LNCaP clone FGC (cell line): ENCODE results near the gene TAF4.

Experiments
- DNase-seq: peaks from one replicate; pipeline ENCODE4 v3.0.0-alpha.2; 2011; ENCODE audit warnings: low read depth
- H3K4me3 ChIP-seq: 2 replicates; pipeline ENCODE4 v1.5.1; 2011; ENCODE audit warnings: mild to moderate bottlenecking, low read depth, low read length, control low read depth
- TF ChIP-seq, protein P1 (sequence below): IDR thresholded peaks from 2 replicates; pipeline ENCODE4 v1.5.1; 2012; ENCODE audit warnings: mild to moderate bottlenecking; ENCODE audit not compliant: control insufficient read depth, insufficient read depth; ENCODE audit errors: extremely low read depth

Gene TAF4

DNA sequence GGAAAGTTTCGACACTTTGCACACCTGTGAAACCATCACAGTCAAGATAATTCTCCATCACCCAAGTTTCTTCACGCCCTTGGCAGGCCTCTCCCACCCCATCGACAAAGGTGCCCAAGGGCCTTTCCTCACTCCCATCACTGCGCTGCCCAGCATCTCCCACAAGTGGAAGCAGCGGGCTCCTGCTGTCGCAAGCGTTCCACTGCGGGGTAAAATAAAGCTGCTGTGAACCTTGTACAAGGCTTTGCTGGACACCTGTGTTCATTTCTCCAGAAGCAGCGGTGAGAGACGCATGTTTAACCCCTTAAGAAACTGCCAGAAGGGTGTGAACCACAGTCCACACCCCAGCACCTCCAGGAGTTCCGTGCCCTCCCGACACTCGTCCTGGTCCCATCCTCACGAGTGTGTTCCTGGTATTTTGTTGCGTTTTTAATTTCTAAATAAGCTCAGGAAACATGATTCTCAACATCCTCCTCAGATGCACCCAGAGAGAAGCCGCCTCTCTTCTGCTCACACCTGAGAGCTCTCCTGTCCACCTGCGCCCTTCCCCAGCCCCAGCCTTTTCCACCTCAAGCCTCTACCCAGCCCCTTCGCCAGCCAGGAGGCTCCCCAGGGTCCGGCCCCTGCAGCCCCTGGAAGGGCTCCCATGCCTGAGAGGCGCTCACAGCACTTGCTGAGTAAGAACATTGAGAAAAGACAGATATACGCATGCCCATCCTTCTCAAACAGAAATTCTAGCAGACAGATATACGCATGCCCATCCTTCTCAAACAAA is 97.5 kb downstream of the TAF4 start:
- no peak overlapping the region for H3K4me3 ChIP-seq
- TF ChIP-seq, protein P1, sequence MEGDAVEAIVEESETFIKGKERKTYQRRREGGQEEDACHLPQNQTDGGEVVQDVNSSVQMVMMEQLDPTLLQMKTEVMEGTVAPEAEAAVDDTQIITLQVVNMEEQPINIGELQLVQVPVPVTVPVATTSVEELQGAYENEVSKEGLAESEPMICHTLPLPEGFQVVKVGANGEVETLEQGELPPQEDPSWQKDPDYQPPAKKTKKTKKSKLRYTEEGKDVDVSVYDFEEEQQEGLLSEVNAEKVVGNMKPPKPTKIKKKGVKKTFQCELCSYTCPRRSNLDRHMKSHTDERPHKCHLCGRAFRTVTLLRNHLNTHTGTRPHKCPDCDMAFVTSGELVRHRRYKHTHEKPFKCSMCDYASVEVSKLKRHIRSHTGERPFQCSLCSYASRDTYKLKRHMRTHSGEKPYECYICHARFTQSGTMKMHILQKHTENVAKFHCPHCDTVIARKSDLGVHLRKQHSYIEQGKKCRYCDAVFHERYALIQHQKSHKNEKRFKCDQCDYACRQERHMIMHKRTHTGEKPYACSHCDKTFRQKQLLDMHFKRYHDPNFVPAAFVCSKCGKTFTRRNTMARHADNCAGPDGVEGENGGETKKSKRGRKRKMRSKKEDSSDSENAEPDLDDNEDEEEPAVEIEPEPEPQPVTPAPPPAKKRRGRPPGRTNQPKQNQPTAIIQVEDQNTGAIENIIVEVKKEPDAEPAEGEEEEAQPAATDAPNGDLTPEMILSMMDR: no peak
- no peak for DNase-seq

GRCh38 chr20:61967300-61967699 is 98.4 kb downstream of the TAF4 start:
- TF ChIP-seq, protein P1: no peak
- DNase-seq: no peak
- no peak overlapping the region for H3K4me3 ChIP-seq

DNA sequence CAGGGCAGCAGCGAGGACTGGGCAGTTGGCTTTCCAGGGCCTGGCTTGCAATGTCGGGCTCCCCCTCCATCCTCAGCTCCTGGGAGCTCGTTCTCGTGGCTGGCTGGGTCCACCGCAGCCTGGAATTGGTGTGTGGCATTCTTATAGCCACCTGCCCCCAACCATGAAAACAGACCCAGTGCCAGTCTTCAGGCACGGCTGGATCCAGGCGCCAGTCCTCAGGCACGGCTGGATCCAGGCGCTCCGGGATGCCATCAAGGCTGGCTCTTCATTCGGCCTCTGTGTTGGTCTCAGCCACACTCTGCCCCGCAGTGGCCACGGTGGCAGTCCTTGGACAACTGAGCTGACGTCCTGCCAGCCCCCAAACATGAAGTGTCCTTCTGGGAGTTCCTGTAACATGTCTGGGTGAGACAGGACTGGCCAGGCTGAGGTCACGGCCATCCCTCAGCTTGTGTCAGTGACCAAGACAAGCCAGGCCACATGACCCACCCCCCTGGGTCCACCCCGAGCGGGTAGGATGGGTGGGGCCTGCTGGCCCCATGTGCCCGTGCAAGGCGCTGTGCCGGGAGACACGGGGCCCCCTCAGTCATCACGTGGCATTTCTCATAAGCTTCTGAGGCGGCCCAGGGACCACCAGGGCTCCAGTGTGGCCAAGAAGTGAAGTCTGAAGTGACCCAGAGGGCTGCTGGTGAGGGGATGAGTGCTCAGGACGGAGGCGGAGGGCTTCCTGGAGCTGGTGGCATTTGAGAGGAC is 99.0 kb downstream of the TAF4 start:
- TF ChIP-seq, protein P1: no peak
- no peak for DNase-seq
- no peak overlapping the region for H3K4me3 ChIP-seq

DNA sequence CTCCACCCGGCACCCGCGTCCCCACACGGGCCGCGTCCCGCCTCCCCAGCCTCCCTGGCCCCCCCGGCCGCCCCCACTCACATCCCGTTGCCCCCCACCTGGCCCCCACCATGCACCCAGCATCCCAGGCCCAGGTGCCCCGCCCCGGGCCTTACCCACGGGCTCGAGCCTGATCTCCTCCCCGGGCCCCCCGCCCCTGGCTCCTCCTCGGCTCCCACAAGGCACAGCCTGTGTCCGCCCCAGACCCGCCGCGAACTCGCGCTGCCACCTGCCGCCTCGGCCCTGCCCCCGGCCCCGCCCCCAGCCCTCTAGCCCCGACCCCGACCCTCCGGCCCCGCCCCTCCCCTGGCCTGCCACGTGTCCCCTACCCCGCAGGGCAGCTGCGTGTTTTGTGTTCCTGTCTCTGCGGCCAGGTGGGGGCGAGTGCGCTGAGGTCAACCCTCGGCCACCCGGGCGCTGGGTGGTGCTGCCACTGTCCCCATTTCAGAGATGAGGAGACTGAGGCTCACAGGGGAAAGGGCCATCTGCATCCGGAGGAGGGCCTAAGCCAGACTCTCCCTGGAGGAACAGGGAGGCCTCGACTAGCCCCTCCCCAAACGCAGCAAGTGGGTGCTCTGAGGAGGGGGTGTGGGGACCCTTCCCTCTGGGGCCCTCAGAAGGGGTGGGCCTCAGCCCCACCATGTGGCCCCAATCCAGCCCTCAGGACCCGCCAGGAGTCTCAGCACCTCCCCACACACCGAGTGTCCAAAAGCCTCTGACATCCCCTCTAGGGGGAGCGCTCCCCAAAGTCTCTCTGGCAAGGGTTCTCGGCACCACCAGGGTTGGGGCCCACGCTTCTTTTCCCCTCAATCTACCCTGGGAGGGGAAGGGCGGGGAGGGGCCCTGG is 99.8 kb downstream of the TAF4 start:
- H3K4me3 ChIP-seq: no peak overlapping the region
- TF ChIP-seq, protein P1: no peak
- DNase-seq: no peak

GRCh38 chr20:61964675-61965605 is 100.7 kb downstream of the TAF4 start:
- H3K4me3 ChIP-seq: no peak overlapping the region
- TF ChIP-seq, protein P1: no peak
- no peak for DNase-seq
